Subcutaneous abdominal adipose tissue (tissue), 5 donors: ENCODE measurements around the gene RAB3B.

Source experiments
- H3K27ac ChIP-seq: one replicate; pipeline ENCODE4 v1.7.0; 2013; ENCODE audit warnings: low read depth, mild to moderate bottlenecking, inconsistent platforms, low read length, moderate library complexity
- H3K27me3 ChIP-seq, 5 donors: one replicate each; pipeline ENCODE4 v1.7.0; 2013; ENCODE audit warnings: low read length in 5 of 5, inconsistent platforms in 1 of 5; ENCODE audit not compliant: control insufficient read depth in 5 of 5, insufficient read depth in 4 of 5
- H3K36me3 ChIP-seq, 5 donors: one replicate each; pipeline ENCODE4 v1.7.0; 2013; ENCODE audit warnings: low read length in 5 of 5; ENCODE audit not compliant: control insufficient read depth in 5 of 5, insufficient read depth in 5 of 5
- H3K4me1 ChIP-seq, 5 donors: one replicate each; pipeline ENCODE4 v1.7.0; 2013; ENCODE audit warnings: low read length in 5 of 5, mild to moderate bottlenecking in 3 of 5, moderate library complexity in 1 of 5; ENCODE audit not compliant: control insufficient read depth in 5 of 5, insufficient read depth in 5 of 5
- H3K4me3 ChIP-seq, 5 donors: one replicate each; pipeline ENCODE4 v1.7.0; 2013; ENCODE audit warnings: low read length in 5 of 5, low read depth in 1 of 5
- H3K9ac ChIP-seq, 5 donors: one replicate each; pipeline ENCODE4 v1.7.0; 2013; ENCODE audit warnings: low read length in 5 of 5, mild to moderate bottlenecking in 4 of 5, moderate library complexity in 3 of 5
- H3K9me3 ChIP-seq, 5 donors: one replicate each; pipeline ENCODE4 v1.7.0; 2013; ENCODE audit warnings: low read length in 5 of 5; ENCODE audit not compliant: control insufficient read depth in 5 of 5
- donor health status: healthy.
- donor health status: healthy.
- donor health status: healthy.
- donor health status: healthy.
- donor health status: healthy.

RAB3B gene

GRCh38 chr1:51960262-51960661, 30.2 kb downstream of the RAB3B start:
- Histone ChIP-seq H3K9me3 (no peaks in the 10 kb centered on the region), H3K4me1 (no peaks in the 10 kb centered on the region), H3K27ac (no peak overlapping the region), H3K36me3 (no peaks in the 10 kb centered on the region), H3K9ac (no peak overlapping the region), H3K4me3 (no peak overlapping the region), H3K27me3 (peaks cover 0 to 30% (median 13%) of the 10 kb centered on the region in 5 donors)

- no peak overlapping the region for H3K9ac ChIP-seq
- H3K9me3 ChIP-seq, result no peaks in the 10 kb centered on the region
- H3K36me3 ChIP-seq, result no peaks in the 10 kb centered on the region
- peaks cover 0 to 3% (median 0%) of the 10 kb centered on the region in 5 donors for H3K4me1 ChIP-seq
- H3K27me3 ChIP-seq, result peaks cover 0 to 24% (median 13%) of the 10 kb centered on the region in 5 donors
- no peak overlapping the region for H3K27ac ChIP-seq
- no peak overlapping the region for H3K4me3 ChIP-seq
These were observed 31.7 kb downstream of the RAB3B start for GRCh38 chr1:51958824-51959223.

GRCh38 chr1:51957618-51958017, 32.9 kb downstream of the RAB3B start:
- no peak overlapping the region for H3K4me3 ChIP-seq
- H3K36me3 ChIP-seq, result no peaks in the 10 kb centered on the region
- H3K4me1 ChIP-seq, result peaks cover 0 to 3% (median 0%) of the 10 kb centered on the region in 5 donors
- H3K27ac ChIP-seq, result no peak overlapping the region
- no peak overlapping the region for H3K9ac ChIP-seq
- H3K27me3 ChIP-seq, result peaks cover 0 to 24% (median 13%) of the 10 kb centered on the region in 5 donors
- no peaks in the 10 kb centered on the region for H3K9me3 ChIP-seq

DNA sequence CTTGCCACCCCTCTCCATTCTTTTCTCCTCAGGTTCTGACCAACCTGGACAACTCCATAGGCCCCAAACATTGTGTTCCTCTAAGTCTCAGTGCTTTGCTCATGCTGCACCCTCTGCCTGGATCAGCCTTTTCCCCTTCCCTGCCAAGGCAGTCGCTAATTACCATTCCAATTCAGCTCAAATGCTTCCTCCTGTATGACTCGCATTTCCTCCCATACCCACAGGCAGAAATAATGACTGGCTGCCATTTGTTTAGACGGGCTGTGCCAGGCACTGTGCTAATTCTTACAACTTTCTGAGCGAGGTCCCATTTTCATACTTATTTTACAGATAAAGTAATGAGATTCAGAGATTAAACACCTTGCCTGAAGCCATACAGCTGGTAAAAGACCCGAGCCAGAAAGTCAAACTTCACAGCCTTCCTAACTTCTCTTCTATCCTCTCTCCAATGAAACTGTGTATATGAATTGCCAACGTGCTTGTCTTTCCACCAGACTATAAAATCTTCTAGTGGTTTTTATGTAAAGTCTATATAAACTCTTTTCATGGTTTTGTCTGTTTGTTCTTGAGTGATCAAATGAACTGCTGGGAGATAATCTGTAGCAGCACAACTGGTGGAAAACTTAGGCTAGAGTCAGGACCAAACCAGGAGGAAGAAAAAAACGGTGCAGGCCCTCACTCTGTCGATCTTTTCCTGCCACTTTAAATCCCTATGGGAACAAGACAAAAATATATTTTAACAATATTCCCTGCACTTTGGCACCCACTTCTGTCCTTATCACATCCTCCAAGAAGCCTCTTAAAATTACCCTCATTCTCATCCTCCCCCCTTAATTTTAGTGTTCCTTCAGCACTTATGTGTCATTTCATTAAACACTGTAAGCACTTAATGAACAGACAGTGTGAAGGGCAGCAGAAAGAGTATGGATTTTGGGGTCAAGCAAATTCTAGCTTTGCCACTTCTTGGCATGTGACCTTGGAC, 33.7 kb downstream of the RAB3B start:
- H3K36me3 ChIP-seq, result no peaks in the 10 kb centered on the region
- H3K4me3 ChIP-seq, result no peak overlapping the region
- H3K9me3 ChIP-seq, result no peaks in the 10 kb centered on the region
- H3K4me1 ChIP-seq, result peaks cover 0 to 3% (median 0%) of the 10 kb centered on the region in 5 donors
- no peak overlapping the region for H3K9ac ChIP-seq
- peaks cover 0 to 24% (median 13%) of the 10 kb centered on the region in 5 donors for H3K27me3 ChIP-seq
- H3K27ac ChIP-seq, result no peak overlapping the region

- Histone ChIP-seq H3K27me3 (peaks cover 0 to 18% (median 9%) of the 10 kb centered on the region in 5 donors), H3K9me3 (no peaks in the 10 kb centered on the region), H3K27ac (no peak overlapping the region), H3K4me1 (peaks cover 0 to 3% (median 0%) of the 10 kb centered on the region in 5 donors), H3K4me3 (no peak overlapping the region), H3K9ac (no peak overlapping the region), H3K36me3 (no peaks in the 10 kb centered on the region)
These were observed 34.5 kb downstream of the RAB3B start for GRCh38 chr1:51955797-51956527.

DNA sequence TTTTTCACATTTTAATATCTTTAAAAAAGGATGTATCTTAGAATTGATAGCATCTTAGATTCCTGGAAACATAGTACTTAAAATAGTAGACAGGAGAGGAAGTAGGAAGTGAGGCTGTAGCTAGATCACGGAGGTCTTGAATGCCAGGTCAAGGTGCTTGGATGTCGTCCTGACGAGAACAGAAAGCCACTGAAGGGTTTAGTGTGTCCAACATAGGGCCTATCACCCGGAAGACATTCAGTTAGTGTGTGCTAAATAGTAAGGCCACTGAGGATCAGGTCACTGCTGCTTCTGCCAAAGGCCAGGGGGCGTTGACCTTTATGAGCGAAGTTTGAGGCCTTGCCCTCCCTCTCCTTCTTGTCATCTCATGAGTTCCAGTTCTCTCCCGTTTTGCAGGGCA, 35.7 kb downstream of the RAB3B start:
- H3K27me3 ChIP-seq, result peaks cover 0 to 7% (median 6%) of the 10 kb centered on the region in 5 donors
- peaks cover 0 to 3% (median 0%) of the 10 kb centered on the region in 5 donors for H3K4me1 ChIP-seq
- H3K9ac ChIP-seq, result no peak overlapping the region
- H3K36me3 ChIP-seq, result no peaks in the 10 kb centered on the region
- no peak overlapping the region for H3K27ac ChIP-seq
- H3K4me3 ChIP-seq, result no peak overlapping the region
- peaks cover 0 to 3% (median 0%) of the 10 kb centered on the region in 5 donors for H3K9me3 ChIP-seq

DNA sequence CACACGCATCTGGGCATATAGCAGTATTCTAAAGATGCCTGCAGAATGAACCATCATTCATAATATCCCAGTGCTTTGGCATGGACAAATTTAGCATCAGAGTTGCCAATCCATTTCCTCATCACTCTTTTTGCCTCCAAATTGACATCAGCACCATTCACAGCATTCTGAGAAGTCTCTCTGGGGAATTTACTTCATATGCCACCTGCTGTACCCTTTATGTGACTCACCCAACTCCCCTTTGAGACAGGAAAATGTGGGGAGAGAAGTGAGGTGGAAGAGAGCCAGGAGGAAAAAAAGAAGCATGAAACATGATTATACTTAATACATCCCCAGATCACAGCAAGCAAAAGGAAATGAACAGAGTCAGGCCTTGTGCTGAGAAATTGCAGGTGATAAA, 37.4 kb downstream of the RAB3B start:
- Histone ChIP-seq H3K27ac (no peak overlapping the region), H3K9me3 (peaks cover 0 to 9% (median 6%) of the 10 kb centered on the region in 5 donors), H3K4me1 (peaks cover 0 to 3% (median 0%) of the 10 kb centered on the region in 5 donors), H3K27me3 (peaks cover 0 to 5% (median 3%) of the 10 kb centered on the region in 5 donors), H3K36me3 (no peaks in the 10 kb centered on the region), H3K9ac (no peak overlapping the region), H3K4me3 (no peak overlapping the region)

DNA sequence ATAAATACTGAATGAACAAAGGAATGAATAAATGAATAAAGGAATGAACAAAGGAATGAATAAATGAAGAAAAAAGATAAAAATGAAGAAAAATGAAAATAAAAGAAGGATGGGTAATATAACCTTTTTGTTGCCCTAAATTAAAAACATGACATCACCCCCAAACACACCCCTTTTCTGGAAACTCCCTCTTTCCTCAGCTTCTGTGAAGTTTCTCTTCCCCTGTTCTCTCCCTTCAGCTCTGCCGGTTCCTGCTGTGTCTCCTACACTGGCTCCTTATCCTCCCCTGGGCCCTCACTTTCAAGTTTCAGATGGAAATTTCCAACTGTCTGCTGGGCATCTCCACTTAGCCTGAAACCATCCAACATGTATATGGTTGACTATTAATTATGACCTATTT, 37.9 kb downstream of the RAB3B start:
- H3K36me3 ChIP-seq, result no peaks in the 10 kb centered on the region
- H3K9ac ChIP-seq, result no peak overlapping the region
- no peak overlapping the region for H3K4me3 ChIP-seq
- H3K27me3 ChIP-seq, result peaks cover 0 to 3% (median 0%) of the 10 kb centered on the region in 5 donors
- H3K9me3 ChIP-seq, result peaks cover 0 to 9% (median 6%) of the 10 kb centered on the region in 5 donors
- H3K4me1 ChIP-seq, result peaks cover 0 to 3% (median 0%) of the 10 kb centered on the region in 5 donors
- H3K27ac ChIP-seq, result no peak overlapping the region

DNA sequence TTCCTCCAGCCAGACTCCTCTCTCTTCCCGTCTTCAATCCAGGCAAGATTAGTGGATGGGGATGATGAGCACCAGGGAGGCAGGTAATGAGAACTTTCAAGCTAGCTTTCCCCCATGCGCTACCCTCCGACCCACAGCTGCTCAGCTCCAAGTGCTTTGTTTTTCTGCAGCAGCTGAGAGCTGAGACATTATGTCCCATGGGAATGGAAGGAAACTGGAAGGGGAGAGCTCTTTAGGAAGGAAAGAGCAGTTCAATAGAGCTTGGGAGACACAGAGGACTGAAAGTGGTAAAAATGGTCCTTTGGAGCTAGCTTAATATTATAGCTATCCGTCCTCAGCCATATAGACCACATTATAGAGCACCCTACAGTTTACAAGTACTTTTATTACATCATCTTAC, 39.8 kb downstream of the RAB3B start:
- H3K27ac ChIP-seq, result no peak overlapping the region
- no peaks in the 10 kb centered on the region for H3K36me3 ChIP-seq
- no peak overlapping the region for H3K4me3 ChIP-seq
- H3K4me1 ChIP-seq, result peaks cover 0 to 3% (median 0%) of the 10 kb centered on the region in 5 donors
- H3K9me3 ChIP-seq, result peaks cover 0 to 9% (median 6%) of the 10 kb centered on the region in 5 donors
- H3K27me3 ChIP-seq, result peaks cover 0 to 3% (median 0%) of the 10 kb centered on the region in 5 donors
- H3K9ac ChIP-seq, result no peak overlapping the region
